K562 (cell line): Measurements from ENCODE around the gene NEU1. TPM values are rescaled to one million over a fixed set of nuclear protein-coding genes. Genes with fewer than 3 reads are reported as not detected.

Source experiments
- GABPA ChIP-seq: fragments of 200-800 bp; sonication (Bioruptor generic); conservative IDR thresholded peaks from 2 replicates; pipeline ENCODE4 v1.6.1; 2016; ENCODE audit warnings: low read depth, missing genetic modification characterization, missing compliant biosample characterization
- JUNB ChIP-seq: fragments of 450-650 bp; formaldehyde crosslinking; conservative IDR thresholded peaks from 2 replicates; pipeline ENCODE4 v1.4.0; 2020; ENCODE audit warnings: mild to moderate bottlenecking
- KDM5B ChIP-seq: fragments of 200-600 bp; sonication (generic); IDR thresholded peaks from 2 replicates; pipeline ENCODE4 v1.6.1; 2012; ENCODE audit warnings: low read depth, mild to moderate bottlenecking, moderate library complexity, low read length, control low read depth, inconsistent platforms; ENCODE audit not compliant: insufficient replicate concordance
- KLF13 ChIP-seq: fragments of 450-650 bp; IDR thresholded peaks from 2 replicates; pipeline ENCODE4 v1.6.1; 2016; ENCODE audit warnings: missing genetic modification characterization, low read depth, mild to moderate bottlenecking, missing compliant biosample characterization, moderate library complexity, borderline replicate concordance
- MAZ ChIP-seq, 2 experiments: fragments of 450-650 bp in 1 of 2; sonication (generic) in 1 of 2; formaldehyde crosslinking; IDR thresholded peaks in 1 of 2; conservative IDR thresholded peaks in 1 of 2; 2 replicates each; pipeline versions ENCODE4 v1.4.0 to v1.5.0; 2020; ENCODE audit warnings: mild to moderate bottlenecking in 1 of 2, missing genetic modification reagents in 1 of 2
- MNT ChIP-seq, 2 experiments: fragments of 450-650 bp; conservative IDR thresholded peaks; 2 replicates each; pipeline ENCODE4 v1.6.1; 2017; ENCODE audit warnings: mild to moderate bottlenecking in 2 of 2, moderate library complexity in 2 of 2
- SMAD1 ChIP-seq: fragments of 150-350 bp; IDR thresholded peaks from 2 replicates; pipeline ENCODE4 v1.6.1; 2014; ENCODE audit warnings: low read length, low read depth; ENCODE audit not compliant: partially characterized antibody
- ZBTB26 ChIP-seq: fragments of 450-650 bp; formaldehyde crosslinking; IDR thresholded peaks from 2 replicates; pipeline ENCODE4 v1.4.0; 2022; ENCODE audit warnings: missing genetic modification characterization
- polyA plus RNA-seq, 8 experiments: library from polyadenylated mRNA; depleted of rRNA in 4 of 8; stranded (reverse) in 5 of 8; unstranded in 3 of 8; fragments of >200 nt; fragmentation: Nextera tagmentation in 2 of 8; fragmentation: Illumina TruSeq in 1 of 8; extraction: Ambion mirVana in 2 of 8; extraction: Trizol in 1 of 8; gene quantifications; 2 replicates each; pipeline versions ENCODE4 v1.2.1 to v1.2.3, GENCODE V29; 2011 to 2014; ENCODE audit warnings: inconsistent platforms in 1 of 8, missing spikeins in 1 of 8
- total RNA-seq, 7 experiments: library from RNA; depleted of rRNA in 6 of 7; stranded (reverse); fragments of >200 nt in 6 of 7; fragmentation: Illumina TruSeq in 2 of 7; extraction: Trizol in 2 of 7; gene quantifications; 2 replicates each; pipeline versions ENCODE4 v1.2.1 to v1.2.3, GENCODE V29; 2011 to 2021; ENCODE audit warnings: low replicate concordance in 1 of 7
- TF ChIP-seq, protein P1 (sequence below), 2 experiments: fragments of 450-650 bp; formaldehyde crosslinking in 1 of 2; IDR thresholded peaks; 2 replicates each; pipeline versions ENCODE4 v1.4.0 to v1.6.1; 2014 to 2020; ENCODE audit warnings: mild to moderate bottlenecking in 2 of 2, borderline replicate concordance in 1 of 2, low read depth in 1 of 2
- TF ChIP-seq, protein P2 (sequence below): sonication (generic); IDR thresholded peaks from 2 replicates; pipeline ENCODE4 v1.6.1; 2016
- TF ChIP-seq, protein P3 (sequence below): sonication (generic); formaldehyde crosslinking; IDR thresholded peaks from 2 replicates; pipeline ENCODE4 v1.8.0; 2022; ENCODE audit warnings: missing genetic modification reagents, mild to moderate bottlenecking, borderline replicate concordance

Gene NEU1
- total and polyA plus RNA-seq, 9 of the 15 experiments (the other 6 are each of a cell fraction or from before 2014, with no cell fraction given), result 14.8 to 67.8 (median 51.0) TPM

- no peak for TF ChIP-seq MAZ (CRISPR knock-in tag; conservative IDR thresholded peaks at IDR 0.05 in 1 of 2, IDR thresholded peaks at IDR 0.05 in 1 of 2)
- TF ChIP-seq GABPA (tag), result no peak
- no peak for TF ChIP-seq SMAD1
- TF ChIP-seq KLF13 (tag), result no peak
- TF ChIP-seq JUNB (CRISPR knock-in tag), result no peak; the same call in 1 of the 2 replicates
- no peak for TF ChIP-seq KDM5B
- TF ChIP-seq ZBTB26 (CRISPR knock-in tag), result peak; percentile 46; the same call in 1 of the 2 replicates
- TF ChIP-seq, protein P1, sequence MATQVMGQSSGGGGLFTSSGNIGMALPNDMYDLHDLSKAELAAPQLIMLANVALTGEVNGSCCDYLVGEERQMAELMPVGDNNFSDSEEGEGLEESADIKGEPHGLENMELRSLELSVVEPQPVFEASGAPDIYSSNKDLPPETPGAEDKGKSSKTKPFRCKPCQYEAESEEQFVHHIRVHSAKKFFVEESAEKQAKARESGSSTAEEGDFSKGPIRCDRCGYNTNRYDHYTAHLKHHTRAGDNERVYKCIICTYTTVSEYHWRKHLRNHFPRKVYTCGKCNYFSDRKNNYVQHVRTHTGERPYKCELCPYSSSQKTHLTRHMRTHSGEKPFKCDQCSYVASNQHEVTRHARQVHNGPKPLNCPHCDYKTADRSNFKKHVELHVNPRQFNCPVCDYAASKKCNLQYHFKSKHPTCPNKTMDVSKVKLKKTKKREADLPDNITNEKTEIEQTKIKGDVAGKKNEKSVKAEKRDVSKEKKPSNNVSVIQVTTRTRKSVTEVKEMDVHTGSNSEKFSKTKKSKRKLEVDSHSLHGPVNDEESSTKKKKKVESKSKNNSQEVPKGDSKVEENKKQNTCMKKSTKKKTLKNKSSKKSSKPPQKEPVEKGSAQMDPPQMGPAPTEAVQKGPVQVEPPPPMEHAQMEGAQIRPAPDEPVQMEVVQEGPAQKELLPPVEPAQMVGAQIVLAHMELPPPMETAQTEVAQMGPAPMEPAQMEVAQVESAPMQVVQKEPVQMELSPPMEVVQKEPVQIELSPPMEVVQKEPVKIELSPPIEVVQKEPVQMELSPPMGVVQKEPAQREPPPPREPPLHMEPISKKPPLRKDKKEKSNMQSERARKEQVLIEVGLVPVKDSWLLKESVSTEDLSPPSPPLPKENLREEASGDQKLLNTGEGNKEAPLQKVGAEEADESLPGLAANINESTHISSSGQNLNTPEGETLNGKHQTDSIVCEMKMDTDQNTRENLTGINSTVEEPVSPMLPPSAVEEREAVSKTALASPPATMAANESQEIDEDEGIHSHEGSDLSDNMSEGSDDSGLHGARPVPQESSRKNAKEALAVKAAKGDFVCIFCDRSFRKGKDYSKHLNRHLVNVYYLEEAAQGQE (IDR thresholded peaks at IDR 0.05; ENCODE audit: borderline replicate concordance), result no peak
- TF ChIP-seq, protein P1 (CRISPR knock-in tag; IDR thresholded peaks at IDR 0.05; ENCODE audit: low read depth), result no peak
- TF ChIP-seq MNT (conservative IDR thresholded peaks at IDR 0.05), result no peak
- TF ChIP-seq, protein P2, sequence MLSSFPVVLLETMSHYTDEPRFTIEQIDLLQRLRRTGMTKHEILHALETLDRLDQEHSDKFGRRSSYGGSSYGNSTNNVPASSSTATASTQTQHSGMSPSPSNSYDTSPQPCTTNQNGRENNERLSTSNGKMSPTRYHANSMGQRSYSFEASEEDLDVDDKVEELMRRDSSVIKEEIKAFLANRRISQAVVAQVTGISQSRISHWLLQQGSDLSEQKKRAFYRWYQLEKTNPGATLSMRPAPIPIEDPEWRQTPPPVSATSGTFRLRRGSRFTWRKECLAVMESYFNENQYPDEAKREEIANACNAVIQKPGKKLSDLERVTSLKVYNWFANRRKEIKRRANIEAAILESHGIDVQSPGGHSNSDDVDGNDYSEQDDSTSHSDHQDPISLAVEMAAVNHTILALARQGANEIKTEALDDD, result no peak
- TF ChIP-seq, protein P3, sequence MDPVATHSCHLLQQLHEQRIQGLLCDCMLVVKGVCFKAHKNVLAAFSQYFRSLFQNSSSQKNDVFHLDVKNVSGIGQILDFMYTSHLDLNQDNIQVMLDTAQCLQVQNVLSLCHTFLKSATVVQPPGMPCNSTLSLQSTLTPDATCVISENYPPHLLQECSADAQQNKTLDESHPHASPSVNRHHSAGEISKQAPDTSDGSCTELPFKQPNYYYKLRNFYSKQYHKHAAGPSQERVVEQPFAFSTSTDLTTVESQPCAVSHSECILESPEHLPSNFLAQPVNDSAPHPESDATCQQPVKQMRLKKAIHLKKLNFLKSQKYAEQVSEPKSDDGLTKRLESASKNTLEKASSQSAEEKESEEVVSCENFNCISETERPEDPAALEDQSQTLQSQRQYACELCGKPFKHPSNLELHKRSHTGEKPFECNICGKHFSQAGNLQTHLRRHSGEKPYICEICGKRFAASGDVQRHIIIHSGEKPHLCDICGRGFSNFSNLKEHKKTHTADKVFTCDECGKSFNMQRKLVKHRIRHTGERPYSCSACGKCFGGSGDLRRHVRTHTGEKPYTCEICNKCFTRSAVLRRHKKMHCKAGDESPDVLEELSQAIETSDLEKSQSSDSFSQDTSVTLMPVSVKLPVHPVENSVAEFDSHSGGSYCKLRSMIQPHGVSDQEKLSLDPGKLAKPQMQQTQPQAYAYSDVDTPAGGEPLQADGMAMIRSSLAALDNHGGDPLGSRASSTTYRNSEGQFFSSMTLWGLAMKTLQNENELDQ (CRISPR knock-in tag), result no peak
These were observed 690 bp downstream of the NEU1 start (continued) for GRCh38 chr6:31861919-31862343.
